Mesothelial cell of epicardium (in vitro differentiated cells): ENCODE results near the gene RHOF. TPM values are rescaled to one million over a fixed set of nuclear protein-coding genes. Genes with fewer than 3 reads are reported as not detected.
"Not testable (repeated sequence)": the region's sequence is repeated elsewhere in the genome, so short reads cannot be mapped to it uniquely, and the experiment has no call there.

Experiments
- DNase-seq, 2 experiments: peaks; one replicate each; pipeline ENCODE4 v3.0.0; 2021; ENCODE audit warnings: low spot score in 2 of 2; ENCODE audit not compliant: unreplicated experiment in 2 of 2
- H3K27ac Mint-ChIP-seq: 2 replicates; pipeline ENCODE4 v1.8.0; 2021; ENCODE audit warnings: mixed read lengths
- H3K27me3 Mint-ChIP-seq: 2 replicates; pipeline ENCODE4 v1.8.0; 2021; ENCODE audit warnings: low read depth, mixed read lengths
- H3K36me3 Mint-ChIP-seq: 2 replicates; pipeline ENCODE4 v1.8.0; 2021; ENCODE audit warnings: mixed read lengths
- H3K4me1 Mint-ChIP-seq: 2 replicates; pipeline ENCODE4 v1.8.0; 2021; ENCODE audit warnings: mixed read lengths
- H3K4me3 Mint-ChIP-seq: 2 replicates; pipeline ENCODE4 v1.8.0; 2021; ENCODE audit warnings: mild to moderate bottlenecking, moderate library complexity, mixed read lengths
- H3K9me3 Mint-ChIP-seq: 2 replicates; pipeline ENCODE4 v1.8.0; 2021; ENCODE audit warnings: mixed read lengths
- total RNA-seq: library from RNA; stranded (reverse); gene quantifications from 3 replicates; pipeline ENCODE4 v1.2.1, GENCODE V29; 2021
- TF ChIP-seq, protein P1 (sequence below): fragments of 200-600 bp; sonication (generic); IDR thresholded peaks from one replicate; pipeline ENCODE4 v1.5.0; 2021; ENCODE audit warnings: antibody characterized with exemption; ENCODE audit not compliant: unreplicated experiment

RHOF gene
- total RNA-seq, 1 donor from 2014 or later: 37.8 TPM

- Mint-ChIP-seq H3K4me1 (peaks cover 10% of the 10 kb centered on the region), H3K27me3 (no peaks in the 10 kb centered on the region), H3K36me3 (peaks cover 5% of the 10 kb centered on the region), H3K27ac (peak overlapping the region; percentile 88), H3K4me3 (no peak overlapping the region), H3K9me3 (no peaks in the 10 kb centered on the region)
- no peak for DNase-seq
- TF ChIP-seq, protein P1, sequence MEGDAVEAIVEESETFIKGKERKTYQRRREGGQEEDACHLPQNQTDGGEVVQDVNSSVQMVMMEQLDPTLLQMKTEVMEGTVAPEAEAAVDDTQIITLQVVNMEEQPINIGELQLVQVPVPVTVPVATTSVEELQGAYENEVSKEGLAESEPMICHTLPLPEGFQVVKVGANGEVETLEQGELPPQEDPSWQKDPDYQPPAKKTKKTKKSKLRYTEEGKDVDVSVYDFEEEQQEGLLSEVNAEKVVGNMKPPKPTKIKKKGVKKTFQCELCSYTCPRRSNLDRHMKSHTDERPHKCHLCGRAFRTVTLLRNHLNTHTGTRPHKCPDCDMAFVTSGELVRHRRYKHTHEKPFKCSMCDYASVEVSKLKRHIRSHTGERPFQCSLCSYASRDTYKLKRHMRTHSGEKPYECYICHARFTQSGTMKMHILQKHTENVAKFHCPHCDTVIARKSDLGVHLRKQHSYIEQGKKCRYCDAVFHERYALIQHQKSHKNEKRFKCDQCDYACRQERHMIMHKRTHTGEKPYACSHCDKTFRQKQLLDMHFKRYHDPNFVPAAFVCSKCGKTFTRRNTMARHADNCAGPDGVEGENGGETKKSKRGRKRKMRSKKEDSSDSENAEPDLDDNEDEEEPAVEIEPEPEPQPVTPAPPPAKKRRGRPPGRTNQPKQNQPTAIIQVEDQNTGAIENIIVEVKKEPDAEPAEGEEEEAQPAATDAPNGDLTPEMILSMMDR: no peak
These were observed 44.8 kb downstream of the RHOF start for GRCh38 chr12:121748571-121749265.

- H3K4me3 Mint-ChIP-seq: no peak overlapping the region
- no peak for DNase-seq
- peaks cover 5% of the 10 kb centered on the region for H3K36me3 Mint-ChIP-seq
- H3K9me3 Mint-ChIP-seq: no peaks in the 10 kb centered on the region
- peaks cover 10% of the 10 kb centered on the region for H3K4me1 Mint-ChIP-seq
- TF ChIP-seq, protein P1: no peak
- peak overlapping the region; percentile 88 for H3K27ac Mint-ChIP-seq
- H3K27me3 Mint-ChIP-seq: no peaks in the 10 kb centered on the region
These were observed 45.3 kb downstream of the RHOF start for GRCh38 chr12:121748218-121748570.

GRCh38 chr12:121745545-121745944, 47.9 kb downstream of the RHOF start:
- H3K4me3 Mint-ChIP-seq, H3K9me3 Mint-ChIP-seq, H3K36me3 Mint-ChIP-seq, DNase-seq, H3K27me3 Mint-ChIP-seq, H3K27ac Mint-ChIP-seq: not testable (repeated sequence)
- peaks cover 14% of the 10 kb centered on the region for H3K4me1 Mint-ChIP-seq

DNA sequence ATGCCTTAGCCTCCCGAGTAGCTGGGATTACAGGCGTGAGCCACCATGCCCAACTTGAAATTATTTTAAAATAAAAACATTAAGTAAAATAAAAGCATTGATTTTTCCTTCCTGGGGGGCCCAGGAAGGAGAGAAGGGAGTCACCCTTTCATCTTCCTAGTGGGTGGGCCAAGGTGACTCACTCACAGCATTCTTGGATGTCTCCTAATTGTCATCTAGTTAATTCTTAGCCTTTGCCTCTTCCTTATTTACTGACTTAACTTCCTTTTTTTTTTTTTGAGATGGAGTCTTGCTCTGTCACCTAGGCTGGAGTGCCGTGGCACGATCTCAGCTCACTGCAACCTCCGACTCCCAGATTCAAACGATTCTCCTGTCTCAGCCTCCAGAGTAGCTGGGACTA, 51.7 kb downstream of the RHOF start:
- Mint-ChIP-seq H3K9me3 (no peaks in the 10 kb centered on the region), H3K4me1 (peaks cover 4% of the 10 kb centered on the region), H3K27me3 (no peaks in the 10 kb centered on the region), H3K36me3 (no peaks in the 10 kb centered on the region), H3K27ac (no peak overlapping the region), H3K4me3 (no peak overlapping the region)
- no peak for DNase-seq
- TF ChIP-seq, protein P1: no peak

GRCh38 chr12:121740847-121741246, 52.6 kb downstream of the RHOF start:
- Mint-ChIP-seq H3K27ac (no peak overlapping the region), H3K4me1 (peaks cover 4% of the 10 kb centered on the region), H3K27me3 (no peaks in the 10 kb centered on the region), H3K4me3 (no peak overlapping the region), H3K36me3 (no peaks in the 10 kb centered on the region), H3K9me3 (no peaks in the 10 kb centered on the region)
- TF ChIP-seq, protein P1: no peak
- no peak for DNase-seq

- Mint-ChIP-seq H3K4me3 (no peak overlapping the region), H3K4me1 (peaks cover 4% of the 10 kb centered on the region), H3K9me3 (no peaks in the 10 kb centered on the region), H3K36me3 (no peaks in the 10 kb centered on the region), H3K27me3 (no peaks in the 10 kb centered on the region), H3K27ac (no peak overlapping the region)
- TF ChIP-seq, protein P1: no peak
- no peak for DNase-seq
These were observed 55.1 kb downstream of the RHOF start for GRCh38 chr12:121738340-121738858.
